Astrocyte (in vitro differentiated cells and primary cell): ENCODE data around the gene GTF3C6. TPM values are rescaled to one million over a fixed set of nuclear protein-coding genes. Genes with fewer than 3 reads are reported as not detected.

Experiments used
- DNase-seq: peaks from one replicate; pipeline ENCODE4 v3.0.0-alpha.2; 2010; ENCODE audit warnings: low read depth
- FAIRE-seq: peaks from 2 replicates; lab custom pipeline; 2011; peaks lifted over from hg19 to GRCh38; lab: Jason Lieb, UNC
- H2AFZ ChIP-seq: 2 replicates; pipeline ENCODE4 v1.6.0; 2012; ENCODE audit warnings: low read depth, low read length, inconsistent platforms
- H3K27ac ChIP-seq: 2 replicates; pipeline ENCODE4 v1.5.1; 2011; ENCODE audit warnings: low read depth, low read length, inconsistent platforms
- H3K27me3 ChIP-seq: 2 replicates; pipeline ENCODE4 v1.6.0; 2011; ENCODE audit warnings: low read length, inconsistent platforms; ENCODE audit not compliant: insufficient read depth
- H3K36me3 ChIP-seq: 2 replicates; pipeline ENCODE4 v1.5.1; 2011; ENCODE audit warnings: low read length, inconsistent platforms; ENCODE audit not compliant: insufficient read depth
- H3K4me1 ChIP-seq: 2 replicates; pipeline ENCODE4 v1.5.1; 2011; ENCODE audit warnings: low read length, inconsistent platforms; ENCODE audit not compliant: insufficient read depth
- H3K4me2 ChIP-seq: 2 replicates; pipeline ENCODE4 v1.6.0; 2012; ENCODE audit warnings: low read length, inconsistent platforms
- H3K4me3 ChIP-seq: 2 replicates; pipeline ENCODE4 v1.5.1; 2011; ENCODE audit warnings: low read depth, mild to moderate bottlenecking, low read length, inconsistent platforms; ENCODE audit not compliant: insufficient read depth
- H3K79me2 ChIP-seq: 2 replicates; pipeline ENCODE4 v1.6.0; 2012; ENCODE audit warnings: mild to moderate bottlenecking, low read length, inconsistent platforms; ENCODE audit not compliant: insufficient read depth
- H3K9ac ChIP-seq: 2 replicates; pipeline ENCODE4 v1.6.0; 2012; ENCODE audit warnings: mild to moderate bottlenecking, low read length, inconsistent platforms
- H3K9me3 ChIP-seq: 2 replicates; pipeline ENCODE4 v1.5.1; 2012; ENCODE audit warnings: low read depth, mild to moderate bottlenecking, low read length, inconsistent platforms; ENCODE audit not compliant: insufficient read depth
- H4K20me1 ChIP-seq: 2 replicates; pipeline ENCODE4 v1.6.0; 2012; ENCODE audit warnings: low read length, inconsistent platforms; ENCODE audit not compliant: insufficient read depth
- H3K27ac Mint-ChIP-seq: one replicate; pipeline ENCODE4 v1.8.0; 2021; ENCODE audit warnings: mild to moderate bottlenecking, mixed read lengths; ENCODE audit not compliant: unreplicated experiment
- H3K27me3 Mint-ChIP-seq: one replicate; pipeline ENCODE4 v1.8.0; 2021; ENCODE audit warnings: low read depth, mixed read lengths; ENCODE audit not compliant: unreplicated experiment
- H3K36me3 Mint-ChIP-seq: one replicate; pipeline ENCODE4 v1.8.0; 2021; ENCODE audit warnings: low read depth, mixed read lengths; ENCODE audit not compliant: unreplicated experiment
- H3K4me1 Mint-ChIP-seq: one replicate; pipeline ENCODE4 v1.8.0; 2021; ENCODE audit warnings: low read depth, mixed read lengths; ENCODE audit not compliant: unreplicated experiment
- H3K4me3 Mint-ChIP-seq: one replicate; pipeline ENCODE4 v1.8.0; 2021; ENCODE audit warnings: mild to moderate bottlenecking, moderate library complexity, mixed read lengths; ENCODE audit not compliant: unreplicated experiment
- H3K9me3 Mint-ChIP-seq: one replicate; pipeline ENCODE4 v1.8.0; 2021; ENCODE audit warnings: mild to moderate bottlenecking, mixed read lengths; ENCODE audit not compliant: unreplicated experiment
- EZH2 ChIP-seq: IDR thresholded peaks from 2 replicates; pipeline ENCODE4 v1.6.1; 2012; ENCODE audit warnings: mild to moderate bottlenecking, low read length, inconsistent platforms; ENCODE audit not compliant: insufficient read depth
- total RNA-seq: library from RNA; stranded (reverse); gene quantifications from 2 replicates; pipeline ENCODE4 v1.2.1, GENCODE V29; 2021
- TF ChIP-seq, protein P1 (sequence below): IDR thresholded peaks from 2 replicates; pipeline ENCODE4 v1.5.1; 2011; ENCODE audit warnings: low read depth, mild to moderate bottlenecking, inconsistent platforms, low read length, moderate library complexity; ENCODE audit not compliant: insufficient read depth

The GTF3C6 gene
- total RNA-seq, 1 donor from 2014 or later: 116 TPM

DNA sequence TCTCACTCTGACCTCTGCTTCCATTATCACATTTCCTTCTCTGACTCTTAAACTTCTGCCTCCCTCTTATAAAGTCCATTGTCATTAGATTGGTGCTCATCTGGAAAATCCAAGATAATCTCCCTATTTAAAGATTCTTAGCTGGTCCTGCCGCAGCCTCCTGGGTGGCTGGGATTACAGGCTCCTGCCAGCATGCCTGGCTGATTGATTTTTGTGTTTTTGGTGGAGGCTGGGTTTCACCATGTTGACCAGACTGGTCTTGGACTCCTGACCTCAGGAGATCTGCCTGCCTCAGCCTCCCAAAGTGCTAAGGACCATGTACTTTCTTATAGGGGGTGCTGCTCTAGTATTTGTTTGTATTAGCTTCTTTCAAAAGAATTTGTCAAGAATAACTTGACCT, 18.1 kb downstream of the GTF3C6 start:
- no peak overlapping the region for H3K4me3 Mint-ChIP-seq
- DNase-seq: no peak
- H3K9me3 Mint-ChIP-seq: no peaks in the 10 kb centered on the region
- Histone ChIP-seq H3K4me2 (no peak overlapping the region), H2AFZ (no peak overlapping the region), H4K20me1 (no peaks in the 10 kb centered on the region), H3K4me1 (no peaks in the 10 kb centered on the region), H3K9ac (no peak overlapping the region), H3K27ac (no peak overlapping the region), H3K36me3 (no peaks in the 10 kb centered on the region), H3K4me3 (no peak overlapping the region), H3K9me3 (no peaks in the 10 kb centered on the region), H3K79me2 (peaks cover under 1% of the 10 kb centered on the region), H3K27me3 (no peaks in the 10 kb centered on the region)
- H3K4me1 Mint-ChIP-seq: peaks cover 6% of the 10 kb centered on the region
- TF ChIP-seq EZH2: no peak
- TF ChIP-seq, protein P1, sequence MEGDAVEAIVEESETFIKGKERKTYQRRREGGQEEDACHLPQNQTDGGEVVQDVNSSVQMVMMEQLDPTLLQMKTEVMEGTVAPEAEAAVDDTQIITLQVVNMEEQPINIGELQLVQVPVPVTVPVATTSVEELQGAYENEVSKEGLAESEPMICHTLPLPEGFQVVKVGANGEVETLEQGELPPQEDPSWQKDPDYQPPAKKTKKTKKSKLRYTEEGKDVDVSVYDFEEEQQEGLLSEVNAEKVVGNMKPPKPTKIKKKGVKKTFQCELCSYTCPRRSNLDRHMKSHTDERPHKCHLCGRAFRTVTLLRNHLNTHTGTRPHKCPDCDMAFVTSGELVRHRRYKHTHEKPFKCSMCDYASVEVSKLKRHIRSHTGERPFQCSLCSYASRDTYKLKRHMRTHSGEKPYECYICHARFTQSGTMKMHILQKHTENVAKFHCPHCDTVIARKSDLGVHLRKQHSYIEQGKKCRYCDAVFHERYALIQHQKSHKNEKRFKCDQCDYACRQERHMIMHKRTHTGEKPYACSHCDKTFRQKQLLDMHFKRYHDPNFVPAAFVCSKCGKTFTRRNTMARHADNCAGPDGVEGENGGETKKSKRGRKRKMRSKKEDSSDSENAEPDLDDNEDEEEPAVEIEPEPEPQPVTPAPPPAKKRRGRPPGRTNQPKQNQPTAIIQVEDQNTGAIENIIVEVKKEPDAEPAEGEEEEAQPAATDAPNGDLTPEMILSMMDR: no peak
- H3K36me3 Mint-ChIP-seq: peaks cover 8% of the 10 kb centered on the region
- H3K27me3 Mint-ChIP-seq: no peaks in the 10 kb centered on the region
- H3K27ac Mint-ChIP-seq: no peak overlapping the region
- FAIRE-seq: no peak

DNA sequence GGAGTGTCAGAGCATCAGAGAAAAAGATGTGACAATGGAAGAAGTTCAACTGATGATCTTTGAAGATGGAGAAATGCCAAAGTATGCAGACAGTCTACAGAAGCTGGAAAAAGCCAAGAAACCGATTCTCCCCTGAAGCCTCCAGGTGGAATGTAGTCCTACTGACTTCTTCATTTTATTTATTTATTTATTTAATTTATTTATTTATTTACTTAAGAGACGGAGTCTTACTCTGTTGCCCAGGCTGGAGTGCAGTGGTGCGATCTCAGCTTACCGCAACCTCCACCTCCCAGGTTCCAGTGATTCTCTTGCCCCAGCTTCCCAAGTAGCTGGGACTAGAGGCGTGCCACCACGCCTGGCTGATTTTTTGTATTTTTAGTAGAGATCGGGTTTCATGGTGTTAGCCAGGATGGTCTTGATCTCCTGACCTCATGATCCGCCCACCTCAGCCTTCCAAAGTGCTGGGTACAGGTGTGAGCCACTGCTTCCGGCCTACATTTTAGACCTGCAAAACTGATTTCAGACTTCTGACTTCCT, 21.1 kb downstream of the GTF3C6 start:
- Histone ChIP-seq H3K9ac (no peak overlapping the region), H4K20me1 (peaks cover 7% of the 10 kb centered on the region), H3K27ac (no peak overlapping the region), H3K79me2 (peaks cover 30% of the 10 kb centered on the region), H3K4me1 (no peaks in the 10 kb centered on the region), H3K4me3 (no peak overlapping the region), H2AFZ (no peak overlapping the region), H3K9me3 (no peaks in the 10 kb centered on the region), H3K27me3 (no peaks in the 10 kb centered on the region), H3K4me2 (no peak overlapping the region), H3K36me3 (no peaks in the 10 kb centered on the region)
- FAIRE-seq (no peak), DNase-seq (no peak)
- Mint-ChIP-seq H3K36me3 (peaks cover 11% of the 10 kb centered on the region), H3K4me1 (peaks cover 11% of the 10 kb centered on the region), H3K4me3 (no peak overlapping the region), H3K27me3 (no peaks in the 10 kb centered on the region), H3K9me3 (no peaks in the 10 kb centered on the region), H3K27ac (no peak overlapping the region)
- no peak for TF ChIP-seq EZH2
- TF ChIP-seq, protein P1: no peak

DNA sequence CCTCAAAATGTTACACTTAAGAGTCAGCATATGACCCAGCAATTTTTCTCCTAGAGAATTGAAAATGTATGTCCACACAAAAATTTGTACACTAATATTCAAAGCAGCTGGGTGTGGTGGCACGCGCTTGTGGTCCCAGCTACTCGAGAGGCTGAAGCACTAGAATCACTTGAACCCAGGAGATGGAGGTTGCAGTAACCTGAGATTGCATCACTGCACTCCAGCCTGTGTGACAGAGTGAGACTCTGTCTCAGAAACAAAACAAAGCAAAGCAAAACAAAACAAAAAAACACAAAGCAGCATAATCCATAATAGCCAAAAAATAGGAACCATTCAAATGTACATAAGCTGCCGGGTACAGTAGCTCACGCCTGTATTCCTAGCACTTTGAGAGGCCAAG, 21.7 kb downstream of the GTF3C6 start:
- H4K20me1 ChIP-seq: peaks cover 7% of the 10 kb centered on the region
- H3K4me1 Mint-ChIP-seq: peaks cover 11% of the 10 kb centered on the region
- peaks cover 11% of the 10 kb centered on the region for H3K36me3 Mint-ChIP-seq
- no peak overlapping the region for H3K4me3 ChIP-seq
- no peaks in the 10 kb centered on the region for H3K27me3 ChIP-seq
- no peaks in the 10 kb centered on the region for H3K27me3 Mint-ChIP-seq
- DNase-seq (no peak), FAIRE-seq (no peak)
- no peak overlapping the region for H3K27ac Mint-ChIP-seq
- H3K9ac ChIP-seq: no peak overlapping the region
- no peaks in the 10 kb centered on the region for H3K9me3 ChIP-seq
- H3K27ac ChIP-seq: no peak overlapping the region
- peaks cover 2% of the 10 kb centered on the region for H3K36me3 ChIP-seq
- H3K4me1 ChIP-seq: no peaks in the 10 kb centered on the region
- no peaks in the 10 kb centered on the region for H3K9me3 Mint-ChIP-seq
- H3K4me2 ChIP-seq: no peak overlapping the region
- H3K4me3 Mint-ChIP-seq: peak overlapping the region; percentile 99
- no peak overlapping the region for H2AFZ ChIP-seq
- peaks cover 35% of the 10 kb centered on the region for H3K79me2 ChIP-seq
- no peak for TF ChIP-seq EZH2
- TF ChIP-seq, protein P1: no peak
